Parathyroid adenoma (tissue), 2 donors: ENCODE data around the gene ASB17.

ENCODE experiments used
- H2AFZ ChIP-seq: fragments of 300-600 bp; sonication (generic); one replicate; pipeline ENCODE4 v1.7.0; 2017; ENCODE audit warnings: antibody characterized with exemption, mild to moderate bottlenecking
- H3K27ac ChIP-seq: fragments of 300-600 bp; sonication (generic); one replicate; pipeline ENCODE4 v1.7.0; 2017
- H3K27me3 ChIP-seq: fragments of 300-600 bp; sonication (generic); one replicate; pipeline ENCODE4 v1.7.0; 2017; ENCODE audit warnings: low read length; ENCODE audit not compliant: control insufficient read depth, insufficient read depth
- H3K36me3 ChIP-seq: fragments of 300-600 bp; sonication (generic); one replicate; pipeline ENCODE4 v1.7.0; 2017; ENCODE audit warnings: low read length; ENCODE audit not compliant: control insufficient read depth, insufficient read depth
- H3K4me1 ChIP-seq: fragments of 300-600 bp; sonication (generic); one replicate; pipeline ENCODE4 v1.7.0; 2017; ENCODE audit warnings: control low read depth
- H3K4me2 ChIP-seq: fragments of 300-600 bp; sonication (generic); one replicate; pipeline ENCODE4 v1.7.0; 2017; ENCODE audit warnings: low read length
- H3K4me3 ChIP-seq: fragments of 300-600 bp; sonication (generic); one replicate; pipeline ENCODE4 v1.7.0; 2017; ENCODE audit warnings: low read depth, low read length
- H3K79me2 ChIP-seq: fragments of 300-600 bp; sonication (generic); one replicate; pipeline ENCODE4 v1.7.0; 2017; ENCODE audit warnings: control low read depth
- H3K9ac ChIP-seq: fragments of 300-600 bp; sonication (generic); one replicate; pipeline ENCODE4 v1.7.0; 2017; ENCODE audit warnings: mild to moderate bottlenecking
- H3K9me3 ChIP-seq: fragments of 300-600 bp; sonication (generic); one replicate; pipeline ENCODE4 v1.7.0; 2017; ENCODE audit warnings: low read length; ENCODE audit not compliant: control insufficient read depth
- TF ChIP-seq, protein P1 (sequence below): fragments of 300-600 bp; sonication (generic); IDR thresholded peaks from one replicate; pipeline ENCODE4 v1.7.0; 2017; ENCODE audit warnings: antibody characterized with exemption, mild to moderate bottlenecking
- donor health status: primary hyperparathyroidism.

Gene ASB17

DNA sequence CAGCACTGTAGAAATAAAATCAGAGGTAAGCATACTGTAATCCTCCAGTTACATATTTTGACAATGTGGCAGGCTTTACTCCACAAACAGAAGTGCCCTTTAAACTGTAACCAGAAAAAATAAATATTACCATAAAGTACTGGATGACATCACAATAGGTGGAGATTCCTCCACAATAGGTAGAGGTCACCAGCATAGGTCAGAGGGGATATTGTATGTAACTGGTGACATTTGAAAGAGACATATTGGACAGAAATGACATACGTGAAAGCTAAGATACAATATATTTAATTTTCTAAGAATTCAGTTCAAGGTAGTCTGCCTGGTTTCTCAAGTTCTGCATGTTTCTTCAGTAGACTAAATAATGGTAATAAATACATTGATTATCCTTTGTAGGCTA lies at the start of gene ASB17:
ASB17 (minus strand) TSS at position 101 of the 400 bp plus-strand sequence. CDS start 113 bp downstream, outside the sequence.
- no peaks in the 10 kb centered on the region for H3K4me1 ChIP-seq
- H3K27me3 ChIP-seq = no peaks in the 10 kb centered on the region
- no peak within 1 kb of the TSS for H3K4me2 ChIP-seq
- no peak within 1 kb of the TSS for H3K4me3 ChIP-seq
- no peak within 1 kb of the TSS for H3K9ac ChIP-seq
- H3K79me2 ChIP-seq = no peaks in the 10 kb centered on the region
- H3K9me3 ChIP-seq = no peaks in the 10 kb centered on the region
- H3K27ac ChIP-seq = no peak within 1 kb of the TSS
- H3K36me3 ChIP-seq = no peaks in the 10 kb centered on the region
- H2AFZ ChIP-seq = no peak within 1 kb of the TSS
- TF ChIP-seq, protein P1, sequence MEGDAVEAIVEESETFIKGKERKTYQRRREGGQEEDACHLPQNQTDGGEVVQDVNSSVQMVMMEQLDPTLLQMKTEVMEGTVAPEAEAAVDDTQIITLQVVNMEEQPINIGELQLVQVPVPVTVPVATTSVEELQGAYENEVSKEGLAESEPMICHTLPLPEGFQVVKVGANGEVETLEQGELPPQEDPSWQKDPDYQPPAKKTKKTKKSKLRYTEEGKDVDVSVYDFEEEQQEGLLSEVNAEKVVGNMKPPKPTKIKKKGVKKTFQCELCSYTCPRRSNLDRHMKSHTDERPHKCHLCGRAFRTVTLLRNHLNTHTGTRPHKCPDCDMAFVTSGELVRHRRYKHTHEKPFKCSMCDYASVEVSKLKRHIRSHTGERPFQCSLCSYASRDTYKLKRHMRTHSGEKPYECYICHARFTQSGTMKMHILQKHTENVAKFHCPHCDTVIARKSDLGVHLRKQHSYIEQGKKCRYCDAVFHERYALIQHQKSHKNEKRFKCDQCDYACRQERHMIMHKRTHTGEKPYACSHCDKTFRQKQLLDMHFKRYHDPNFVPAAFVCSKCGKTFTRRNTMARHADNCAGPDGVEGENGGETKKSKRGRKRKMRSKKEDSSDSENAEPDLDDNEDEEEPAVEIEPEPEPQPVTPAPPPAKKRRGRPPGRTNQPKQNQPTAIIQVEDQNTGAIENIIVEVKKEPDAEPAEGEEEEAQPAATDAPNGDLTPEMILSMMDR = no peak

DNA sequence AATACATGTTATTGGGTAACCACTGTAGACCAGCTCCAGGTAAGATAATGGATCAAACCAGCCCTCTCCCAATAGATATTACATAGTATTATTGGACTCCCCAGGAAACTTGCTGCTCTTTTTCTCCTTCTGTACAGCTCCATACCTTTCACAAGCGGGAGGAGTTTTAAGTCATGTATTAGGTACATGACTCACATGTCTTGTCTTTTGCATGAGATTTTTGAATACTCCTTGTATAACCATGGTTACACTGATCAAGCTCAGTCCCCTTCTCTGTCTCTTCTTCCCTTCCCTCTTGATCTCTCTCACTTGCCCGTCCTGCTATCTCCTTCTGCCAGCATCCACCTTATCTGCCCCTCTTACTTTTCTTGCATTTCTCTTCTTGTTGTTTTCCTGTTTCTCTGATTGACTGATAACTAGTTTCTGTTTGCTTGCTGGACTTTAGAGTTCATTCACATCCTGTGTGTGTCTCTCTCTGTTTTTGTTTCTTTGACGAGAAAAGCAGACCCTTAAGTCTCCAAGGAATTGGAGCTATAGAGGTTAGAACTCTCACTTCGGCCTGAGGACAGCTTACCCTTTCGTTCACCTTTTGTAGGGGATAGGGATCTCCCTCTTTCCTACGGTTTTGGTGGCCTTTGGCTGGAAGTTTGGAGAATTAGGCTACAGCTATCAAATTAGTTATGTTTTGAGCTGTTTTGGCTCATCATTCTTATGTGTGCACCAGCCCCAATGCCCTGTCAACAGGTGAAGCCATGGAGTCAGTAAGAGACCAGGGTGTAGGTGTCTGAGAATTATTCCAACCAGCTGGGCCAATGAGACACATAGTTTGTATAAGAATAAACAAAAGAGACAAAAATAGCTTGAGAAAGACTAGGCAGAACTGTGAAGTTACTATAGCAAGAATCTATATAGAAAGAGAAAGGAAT lies 49.0 kb upstream of the ASB17 start:
- no peak overlapping the region for H2AFZ ChIP-seq
- H3K9ac ChIP-seq = no peak overlapping the region
- H3K4me1 ChIP-seq = no peaks in the 10 kb centered on the region
- H3K4me2 ChIP-seq = no peak overlapping the region
- H3K36me3 ChIP-seq = no peaks in the 10 kb centered on the region
- no peak overlapping the region for H3K4me3 ChIP-seq
- TF ChIP-seq, protein P1 = no peak
- no peaks in the 10 kb centered on the region for H3K9me3 ChIP-seq
- no peaks in the 10 kb centered on the region for H3K79me2 ChIP-seq
- H3K27ac ChIP-seq = no peak overlapping the region
- no peaks in the 10 kb centered on the region for H3K27me3 ChIP-seq

GRCh38 chr1:75970631-75971030 lies 38.4 kb upstream of the ASB17 start:
- Histone ChIP-seq H3K4me2 (no peak overlapping the region), H3K9me3 (no peaks in the 10 kb centered on the region)

GRCh38 chr1:75969550-75969949 lies 37.3 kb upstream of the ASB17 start:
- Histone ChIP-seq H3K27ac (no peak overlapping the region), H3K9me3 (no peaks in the 10 kb centered on the region), H3K36me3 (no peaks in the 10 kb centered on the region), H3K4me3 (no peak overlapping the region), H2AFZ (no peak overlapping the region), H3K9ac (no peak overlapping the region), H3K4me2 (no peak overlapping the region), H3K79me2 (no peaks in the 10 kb centered on the region), H3K4me1 (no peaks in the 10 kb centered on the region), H3K27me3 (no peaks in the 10 kb centered on the region)
- TF ChIP-seq, protein P1 = no peak

More at GRCh38 chr1:75970631-75971030, 38.4 kb upstream of the ASB17 start:
- no peaks in the 10 kb centered on the region for H3K79me2 ChIP-seq
- H3K27me3 ChIP-seq = no peaks in the 10 kb centered on the region
- H3K4me1 ChIP-seq = no peaks in the 10 kb centered on the region
- TF ChIP-seq, protein P1 = no peak
- no peak overlapping the region for H3K9ac ChIP-seq
- no peaks in the 10 kb centered on the region for H3K36me3 ChIP-seq
- no peak overlapping the region for H3K4me3 ChIP-seq
- no peak overlapping the region for H2AFZ ChIP-seq
- no peak overlapping the region for H3K27ac ChIP-seq

DNA sequence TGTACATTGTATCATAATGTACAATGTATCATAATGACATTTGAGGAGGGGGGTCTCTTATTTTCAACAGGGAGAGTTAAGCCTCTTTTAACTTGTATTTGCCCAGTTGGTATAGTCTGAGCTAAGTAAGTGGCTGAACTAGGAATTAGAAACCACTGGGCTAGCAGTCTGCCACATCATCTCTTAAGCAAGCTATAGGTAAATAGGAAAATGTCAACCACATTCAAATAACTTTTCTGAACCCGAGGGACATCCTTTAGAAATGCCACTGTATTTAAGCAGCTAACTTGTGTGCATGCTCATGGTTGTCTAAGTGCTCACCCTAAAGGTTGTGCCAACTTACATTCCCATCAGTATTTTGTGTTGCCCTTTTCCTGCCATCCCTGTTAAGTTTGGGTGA lies 35.5 kb upstream of the ASB17 start:
- Histone ChIP-seq H3K36me3 (no peaks in the 10 kb centered on the region), H3K27ac (no peak overlapping the region), H2AFZ (no peak overlapping the region), H3K9ac (no peak overlapping the region), H3K27me3 (no peaks in the 10 kb centered on the region), H3K79me2 (no peaks in the 10 kb centered on the region), H3K4me2 (no peak overlapping the region), H3K4me3 (no peak overlapping the region), H3K9me3 (no peaks in the 10 kb centered on the region), H3K4me1 (no peaks in the 10 kb centered on the region)
- TF ChIP-seq, protein P1 = no peak
